ENCODE measurements around the gene PID1. TPM values are rescaled to one million over a fixed set of nuclear protein-coding genes. Genes with fewer than 3 reads are reported as not detected.

PID1 gene
- total RNA-seq, 1 donor from 2014 or later = 51.4 TPM

- H3K27ac ChIP-seq = no peak overlapping the region
- intact Hi-C loops (cut with DNase I) = no loop called here
- no peak for DNase-seq
- H3K36me3 ChIP-seq = no peaks in the 10 kb centered on the region
- no peak for TF ChIP-seq CTCF (IDR thresholded peaks at IDR 0.05)
- H3K27me3 ChIP-seq = no peaks in the 10 kb centered on the region
- H3K4me3 ChIP-seq = no peak overlapping the region
- ATAC-seq = no peak
- H3K9me3 ChIP-seq = no peaks in the 10 kb centered on the region
- H3K4me1 ChIP-seq = no peaks in the 10 kb centered on the region
Measured at GRCh38 chr2:229041691-229042090, 229.4 kb downstream of the PID1 start.

- Histone ChIP-seq H3K4me3 (no peak overlapping the region), H3K27me3 (no peaks in the 10 kb centered on the region), H3K36me3 (no peaks in the 10 kb centered on the region), H3K4me1 (no peaks in the 10 kb centered on the region), H3K9me3 (no peaks in the 10 kb centered on the region), H3K27ac (no peak overlapping the region)
- ATAC-seq (no peak), DNase-seq (no peak)
- TF ChIP-seq CTCF (IDR thresholded peaks at IDR 0.05) = no peak
- intact Hi-C loops (cut with DNase I) = no loop called here
Measured at GRCh38 chr2:229037621-229038020, 233.5 kb downstream of the PID1 start.

- Histone ChIP-seq H3K4me3 (no peak overlapping the region), H3K36me3 (no peaks in the 10 kb centered on the region), H3K4me1 (no peaks in the 10 kb centered on the region), H3K27me3 (no peaks in the 10 kb centered on the region), H3K27ac (no peak overlapping the region), H3K9me3 (no peaks in the 10 kb centered on the region)
- TF ChIP-seq CTCF (IDR thresholded peaks at IDR 0.05) = no peak
- intact Hi-C loops (cut with DNase I) = no loop called here
- DNase-seq = no peak
- no peak for ATAC-seq
Measured at GRCh38 chr2:229033816-229034215, 237.3 kb downstream of the PID1 start.

GRCh38 chr2:229032608-229033234, 238.4 kb downstream of the PID1 start:
- H3K4me1 ChIP-seq = no peaks in the 10 kb centered on the region
- no peak for DNase-seq
- no peak overlapping the region for H3K27ac ChIP-seq
- TF ChIP-seq CTCF (IDR thresholded peaks at IDR 0.05) = no peak
- no peak for ATAC-seq
- H3K9me3 ChIP-seq = no peaks in the 10 kb centered on the region
- intact Hi-C loops (cut with DNase I) = no loop called here
- no peak overlapping the region for H3K4me3 ChIP-seq
- H3K36me3 ChIP-seq = no peaks in the 10 kb centered on the region
- H3K27me3 ChIP-seq = no peaks in the 10 kb centered on the region

- no peaks in the 10 kb centered on the region for H3K27me3 ChIP-seq
- no peak overlapping the region for H3K27ac ChIP-seq
- DNase-seq = no peak
- no peak for TF ChIP-seq CTCF (IDR thresholded peaks at IDR 0.05)
- intact Hi-C loops (cut with DNase I) = no loop called here
- H3K4me3 ChIP-seq = no peak overlapping the region
- H3K9me3 ChIP-seq = no peaks in the 10 kb centered on the region
- H3K36me3 ChIP-seq = peaks cover 9% of the 10 kb centered on the region
- H3K4me1 ChIP-seq = no peaks in the 10 kb centered on the region
- ATAC-seq = no peak
Measured at GRCh38 chr2:229027353-229028105, 243.6 kb downstream of the PID1 start.
